ENCODE measurements around the gene NACC2.

The NACC2 gene, protein sequence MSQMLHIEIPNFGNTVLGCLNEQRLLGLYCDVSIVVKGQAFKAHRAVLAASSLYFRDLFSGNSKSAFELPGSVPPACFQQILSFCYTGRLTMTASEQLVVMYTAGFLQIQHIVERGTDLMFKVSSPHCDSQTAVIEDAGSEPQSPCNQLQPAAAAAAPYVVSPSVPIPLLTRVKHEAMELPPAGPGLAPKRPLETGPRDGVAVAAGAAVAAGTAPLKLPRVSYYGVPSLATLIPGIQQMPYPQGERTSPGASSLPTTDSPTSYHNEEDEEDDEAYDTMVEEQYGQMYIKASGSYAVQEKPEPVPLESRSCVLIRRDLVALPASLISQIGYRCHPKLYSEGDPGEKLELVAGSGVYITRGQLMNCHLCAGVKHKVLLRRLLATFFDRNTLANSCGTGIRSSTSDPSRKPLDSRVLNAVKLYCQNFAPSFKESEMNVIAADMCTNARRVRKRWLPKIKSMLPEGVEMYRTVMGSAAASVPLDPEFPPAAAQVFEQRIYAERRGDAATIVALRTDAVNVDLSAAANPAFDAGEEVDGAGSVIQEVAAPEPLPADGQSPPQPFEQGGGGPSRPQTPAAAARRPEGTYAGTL

GRCh38 chr9:136095070-136096058 lies at the start of gene NACC2:
Gene NACC2, minus strand, starts transcription at chr9:136095289. Its CDS starts 44,768 bp downstream, at chr9:136050521.
- no peaks in the 10 kb centered on the region for H4K20me1 ChIP-seq (ENCODE audit: control insufficient read depth, insufficient read depth, low read depth, low read length)
- no peaks in the 10 kb centered on the region for H3K9me3 ChIP-seq (ENCODE audit: control insufficient read depth, insufficient read depth, low read length)
- no peaks in the 10 kb centered on the region for H3K9me2 ChIP-seq (replicated peaks; ENCODE audit: control insufficient read depth, low read length)
- no peaks in the 10 kb centered on the region for H3K36me3 ChIP-seq (ENCODE audit: control insufficient read depth, low read length)
- H3K79me2 ChIP-seq (ENCODE audit: control insufficient read depth, low read length): no peaks in the 10 kb centered on the region
- TF ChIP-seq EZH2phosphoT487 (IDR thresholded peaks at IDR 0.05; ENCODE audit: borderline replicate concordance, low read length) (no peak), CTCF (IDR thresholded peaks at IDR 0.05; ENCODE audit: low read depth, low read length, poor library complexity, severe bottlenecking) (no peak)
- no peak within 1 kb of the TSS for H3K27ac ChIP-seq (ENCODE audit: low read depth, low read length)
- no peak within 1 kb of the TSS for H3K4me3 ChIP-seq (ENCODE audit: low read length)
- H3K4me1 ChIP-seq (ENCODE audit: control insufficient read depth, low read length): no peaks in the 10 kb centered on the region
- no peak within 1 kb of the TSS for H3K4me2 ChIP-seq (ENCODE audit: low read length)
- H3F3A ChIP-seq (ENCODE audit: control insufficient read depth, insufficient read depth): no peaks in the 10 kb centered on the region
- peaks cover 7% of the 10 kb centered on the region for H3K27me3 ChIP-seq (ENCODE audit: control insufficient read depth, low read length)

- Histone ChIP-seq H3K9me2 (replicated peaks; ENCODE audit: control insufficient read depth, low read length) (no peaks in the 10 kb centered on the region), H3K27me3 (ENCODE audit: control insufficient read depth, low read length) (no peaks in the 10 kb centered on the region)
Measured at GRCh38 chr9:136144450-136144849, 49.4 kb upstream of the NACC2 start.

More at GRCh38 chr9:136144450-136144849, 49.4 kb upstream of the NACC2 start:
- Histone ChIP-seq H3K27ac (ENCODE audit: low read depth, low read length) (no peak overlapping the region), H4K20me1 (ENCODE audit: control insufficient read depth, insufficient read depth, low read depth, low read length) (0 out of 2 replicates have a peak, but pooled peaks cover 3% of the 10 kb centered on the region), H3K9me3 (ENCODE audit: control insufficient read depth, insufficient read depth, low read length) (no peaks in the 10 kb centered on the region), H3K4me3 (ENCODE audit: low read length) (no peak overlapping the region), H3K4me1 (ENCODE audit: control insufficient read depth, low read length) (no peaks in the 10 kb centered on the region), H3K4me2 (ENCODE audit: low read length) (no peak overlapping the region), H3F3A (ENCODE audit: control insufficient read depth, insufficient read depth) (no peaks in the 10 kb centered on the region), H3K36me3 (ENCODE audit: control insufficient read depth, low read length) (no peaks in the 10 kb centered on the region), H3K79me2 (ENCODE audit: control insufficient read depth, low read length) (no peaks in the 10 kb centered on the region)
- TF ChIP-seq CTCF (IDR thresholded peaks at IDR 0.05; ENCODE audit: low read depth, low read length, poor library complexity, severe bottlenecking) (no peak), EZH2phosphoT487 (IDR thresholded peaks at IDR 0.05; ENCODE audit: borderline replicate concordance, low read length) (no peak)

Measured in DOHH2 (cell line).